ENCODE results near the gene TNFAIP8L2.

DNA sequence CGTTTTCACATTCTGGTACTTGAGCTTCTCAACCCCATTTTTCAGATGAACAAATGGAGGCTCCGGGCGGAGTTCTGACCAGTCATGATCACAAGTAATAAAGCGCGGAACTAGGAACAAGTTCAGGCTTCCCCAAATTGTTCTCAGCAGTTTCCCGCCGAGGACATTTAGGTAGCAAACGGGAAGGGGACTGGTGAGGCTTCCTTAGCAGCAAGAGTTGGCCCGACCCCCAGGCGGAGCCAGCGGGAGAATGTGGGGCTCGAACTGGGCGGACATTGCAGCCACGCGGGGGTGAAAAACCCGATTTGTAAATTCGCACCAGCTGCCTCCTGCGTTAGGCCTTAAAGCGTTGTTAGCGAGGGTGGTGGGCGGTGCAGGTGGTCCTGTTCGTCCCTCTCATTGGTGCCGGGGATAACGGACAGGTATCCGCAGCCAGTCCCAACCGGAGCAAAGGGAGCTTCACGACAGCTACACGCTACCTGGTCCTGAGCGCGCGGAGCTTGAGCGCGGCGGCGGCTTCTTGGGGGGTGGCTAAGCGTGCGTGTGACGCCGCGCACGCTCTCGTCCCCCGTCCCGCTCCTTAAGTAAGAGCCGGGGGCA, 25.4 kb upstream of the TNFAIP8L2 start:
- TF ChIP-seq POLR2A (IDR thresholded peaks at IDR 0.05): no peak
- TF ChIP-seq, protein P1, sequence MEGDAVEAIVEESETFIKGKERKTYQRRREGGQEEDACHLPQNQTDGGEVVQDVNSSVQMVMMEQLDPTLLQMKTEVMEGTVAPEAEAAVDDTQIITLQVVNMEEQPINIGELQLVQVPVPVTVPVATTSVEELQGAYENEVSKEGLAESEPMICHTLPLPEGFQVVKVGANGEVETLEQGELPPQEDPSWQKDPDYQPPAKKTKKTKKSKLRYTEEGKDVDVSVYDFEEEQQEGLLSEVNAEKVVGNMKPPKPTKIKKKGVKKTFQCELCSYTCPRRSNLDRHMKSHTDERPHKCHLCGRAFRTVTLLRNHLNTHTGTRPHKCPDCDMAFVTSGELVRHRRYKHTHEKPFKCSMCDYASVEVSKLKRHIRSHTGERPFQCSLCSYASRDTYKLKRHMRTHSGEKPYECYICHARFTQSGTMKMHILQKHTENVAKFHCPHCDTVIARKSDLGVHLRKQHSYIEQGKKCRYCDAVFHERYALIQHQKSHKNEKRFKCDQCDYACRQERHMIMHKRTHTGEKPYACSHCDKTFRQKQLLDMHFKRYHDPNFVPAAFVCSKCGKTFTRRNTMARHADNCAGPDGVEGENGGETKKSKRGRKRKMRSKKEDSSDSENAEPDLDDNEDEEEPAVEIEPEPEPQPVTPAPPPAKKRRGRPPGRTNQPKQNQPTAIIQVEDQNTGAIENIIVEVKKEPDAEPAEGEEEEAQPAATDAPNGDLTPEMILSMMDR (IDR thresholded peaks at IDR 0.05): no peak
- TF ChIP-seq EP300 (IDR thresholded peaks at IDR 0.05): no peak
- peak in 1 of 3 donors; percentile 29 for TF ChIP-seq POLR2AphosphoS5 (IDR thresholded peaks at IDR 0.05)

Measured in stomach (tissue), 4 donors.